NCI-H526 (cell line): Measurements from ENCODE around the gene CNGB1.

Source experiments
- DNase-seq, 2 experiments: peaks; one replicate each; lab custom pipeline; 2025; lab: John Stamatoyannopoulos, UW

CNGB1 gene

GRCh38 chr16:57972306-57972705 is 1.4 kb upstream of the CNGB1 start:
- DNase-seq, result no peak

GRCh38 chr16:57971848-57972247 is 920 bp upstream of the CNGB1 start:
- no peak for DNase-seq

- DNase-seq, result no peak
These were observed 609 bp downstream of the CNGB1 start for GRCh38 chr16:57970319-57970718.

- no peak for DNase-seq
These were observed 1.3 kb downstream of the CNGB1 start for GRCh38 chr16:57969451-57970123.

- no peak for DNase-seq
These were observed 3.0 kb downstream of the CNGB1 start for GRCh38 chr16:57967916-57968315.

GRCh38 chr16:57966986-57967385 is 3.9 kb downstream of the CNGB1 start:
- DNase-seq, result no peak

- DNase-seq, result no peak
These were observed 4.6 kb downstream of the CNGB1 start for GRCh38 chr16:57966204-57966771.

- DNase-seq, result no peak
These were observed 6.7 kb downstream of the CNGB1 start for GRCh38 chr16:57964157-57964700.

- no peak for DNase-seq
These were observed 8.2 kb downstream of the CNGB1 start for GRCh38 chr16:57962756-57963155.

- DNase-seq, result no peak
These were observed 8.9 kb downstream of the CNGB1 start for GRCh38 chr16:57962046-57962445.

GRCh38 chr16:57961538-57961937 is 9.4 kb downstream of the CNGB1 start:
- no peak for DNase-seq

- DNase-seq, result no peak
These were observed 10.0 kb downstream of the CNGB1 start for GRCh38 chr16:57960826-57961472.

GRCh38 chr16:57960310-57960709 is 10.6 kb downstream of the CNGB1 start:
- no peak for DNase-seq

GRCh38 chr16:57959804-57960203 is 11.1 kb downstream of the CNGB1 start:
- DNase-seq, result no peak

- no peak for DNase-seq
These were observed 11.8 kb downstream of the CNGB1 start for GRCh38 chr16:57959121-57959520.

- DNase-seq, result no peak
These were observed 12.4 kb downstream of the CNGB1 start for GRCh38 chr16:57958544-57958943.

GRCh38 chr16:57957673-57958392 is 13.1 kb downstream of the CNGB1 start:
- no peak for DNase-seq

- no peak for DNase-seq
These were observed 13.8 kb downstream of the CNGB1 start for GRCh38 chr16:57956924-57957672.

- DNase-seq, result no peak
These were observed 14.6 kb downstream of the CNGB1 start for GRCh38 chr16:57956270-57956808.

- DNase-seq, result no peak
These were observed 15.2 kb downstream of the CNGB1 start for GRCh38 chr16:57955572-57956188.

- no peak for DNase-seq
These were observed 17.1 kb downstream of the CNGB1 start for GRCh38 chr16:57953857-57954256.
